Measurements from ENCODE around the gene ZNF454. TPM values are rescaled to one million over a fixed set of nuclear protein-coding genes. Genes with fewer than 3 reads are reported as not detected.

Gene ZNF454
- total RNA-seq, 2 experiments from 2014 or later = not detected

DNA sequence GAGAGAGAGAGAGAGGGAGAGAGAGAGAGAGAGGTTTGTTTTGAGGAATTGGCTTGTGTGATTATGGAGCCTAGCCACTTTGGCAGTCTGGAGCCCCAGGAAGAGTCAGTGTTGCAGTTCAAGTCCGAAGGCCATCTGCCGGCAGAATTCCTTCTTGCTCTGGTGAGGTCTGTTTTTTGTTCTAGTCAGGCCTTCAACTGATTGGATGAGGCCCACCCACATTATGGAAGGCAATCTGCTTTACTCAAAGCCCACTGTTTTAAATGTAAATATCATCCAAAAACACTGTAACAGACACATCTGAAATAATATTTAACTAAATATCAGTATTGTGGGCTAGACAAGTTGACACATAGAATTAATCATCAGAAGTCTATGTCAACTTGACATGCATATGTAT, 65.6 kb downstream of the ZNF454 start:
- CTCF ChIA-PET = no interaction called here
- Mint-ChIP-seq H3K9me3 (ENCODE audit: low read depth) (peaks cover 9% of the 10 kb centered on the region), H3K27ac (no peak overlapping the region), H3K4me3 (no peak overlapping the region), H3K36me3 (no peaks in the 10 kb centered on the region), H3K4me1 (no peaks in the 10 kb centered on the region), H3K27me3 (peaks cover 2% of the 10 kb centered on the region)
- ATAC-seq (no peak), DNase-seq (no peak)

DNA sequence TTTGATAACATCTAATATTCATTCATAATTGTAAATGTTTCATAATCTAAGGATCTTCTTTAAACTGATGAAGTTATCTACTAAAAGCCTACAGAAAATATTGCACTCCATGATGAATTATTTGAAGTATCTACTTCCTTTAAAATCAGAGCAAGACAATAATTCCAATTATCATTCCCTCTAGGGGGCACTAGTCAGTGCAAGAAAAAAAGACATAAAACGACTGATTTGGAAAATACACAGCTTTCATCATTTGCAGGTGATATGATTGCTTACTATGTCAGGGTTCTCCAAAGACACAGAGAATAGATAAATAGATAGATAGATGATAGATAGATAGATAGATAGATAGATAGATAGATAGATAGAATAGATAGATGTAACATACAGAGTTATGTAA, 67.7 kb downstream of the ZNF454 start:
- peaks cover 13% of the 10 kb centered on the region for H3K9me3 Mint-ChIP-seq (ENCODE audit: low read depth)
- CTCF ChIA-PET = no interaction called here
- no peak for DNase-seq
- no peaks in the 10 kb centered on the region for H3K27me3 Mint-ChIP-seq
- H3K27ac Mint-ChIP-seq = no peak overlapping the region
- no peak overlapping the region for H3K4me3 Mint-ChIP-seq
- no peaks in the 10 kb centered on the region for H3K36me3 Mint-ChIP-seq
- ATAC-seq = no peak
- H3K4me1 Mint-ChIP-seq = no peaks in the 10 kb centered on the region

Other genes with a start within 250 kb of the ZNF454 start
- gene ZNF354A, start 210.5 kb upstream of the ZNF454 start, total RNA-seq = 1 to 10 TPM; 6.0 to 7.0 TPM
- gene ZNF354B, start 81.2 kb upstream of the ZNF454 start, total RNA-seq = 10 to 100 TPM in 1 of 2 experiments, 1 to 10 TPM in 1; 9.2 to 15.2 TPM
- under 1 TPM in 1 of 2 experiments, not detected in 1; 0.19 TPM for gene ZFP2, start 45.3 kb upstream of the ZNF454 start, total RNA-seq
- not detected for gene GRM6, start 54.1 kb downstream of the ZNF454 start, total RNA-seq
- 1 to 10 TPM; 3.5 to 3.8 TPM for gene ZNF879, start 82.6 kb downstream of the ZNF454 start, total RNA-seq
- 1 to 10 TPM; 5.0 to 6.0 TPM for gene ZNF354C, start 119.2 kb downstream of the ZNF454 start, total RNA-seq

Measured in activated CD8-positive, alpha-beta memory T cell treated with anti-CD3 and anti-CD28 coated beads, Interleukin-2, amount 10 ng/mL, durations not matched to agents 7 days and 5 days (primary cell).